ENCODE measurements around the gene CCDC150. TPM values are rescaled to one million over a fixed set of nuclear protein-coding genes. Genes with fewer than 3 reads are reported as not detected.

CCDC150 gene
- total RNA-seq, 1 donor from 2014 or later: 3.1 TPM

DNA sequence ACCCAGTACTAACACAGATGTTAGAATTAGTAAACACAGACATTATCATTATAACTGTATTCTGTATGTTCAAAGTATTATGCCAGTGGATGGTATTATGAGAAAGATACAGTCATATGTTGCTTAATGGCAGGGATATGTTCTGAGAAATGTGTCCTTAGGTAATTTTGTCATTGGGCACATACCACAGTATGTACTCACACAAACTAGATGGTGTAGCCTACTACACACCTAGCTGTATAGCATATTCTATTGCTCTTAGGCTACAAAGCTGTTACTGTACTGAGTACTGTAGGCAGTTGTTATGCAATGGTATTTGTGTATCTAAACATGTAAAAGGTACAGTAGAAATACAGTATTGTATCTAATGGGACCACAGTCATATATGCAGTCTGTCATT lies 106.2 kb downstream of the CCDC150 start:
- Mint-ChIP-seq H3K9me3 (ENCODE audit: low read depth) (peaks cover 1% of the 10 kb centered on the region), H3K27me3 (ENCODE audit: low read depth) (no peaks in the 10 kb centered on the region), H3K27ac (ENCODE audit: unreplicated experiment) (no peak overlapping the region), H3K36me3 (ENCODE audit: low read depth) (peaks cover 2% of the 10 kb centered on the region), H3K4me1 (ENCODE audit: low read depth) (no peaks in the 10 kb centered on the region), H3K4me3 (ENCODE audit: unreplicated experiment) (no peak overlapping the region)
- no peak for DNase-seq (ENCODE audit: low spot score)
- TF ChIP-seq, protein P1, sequence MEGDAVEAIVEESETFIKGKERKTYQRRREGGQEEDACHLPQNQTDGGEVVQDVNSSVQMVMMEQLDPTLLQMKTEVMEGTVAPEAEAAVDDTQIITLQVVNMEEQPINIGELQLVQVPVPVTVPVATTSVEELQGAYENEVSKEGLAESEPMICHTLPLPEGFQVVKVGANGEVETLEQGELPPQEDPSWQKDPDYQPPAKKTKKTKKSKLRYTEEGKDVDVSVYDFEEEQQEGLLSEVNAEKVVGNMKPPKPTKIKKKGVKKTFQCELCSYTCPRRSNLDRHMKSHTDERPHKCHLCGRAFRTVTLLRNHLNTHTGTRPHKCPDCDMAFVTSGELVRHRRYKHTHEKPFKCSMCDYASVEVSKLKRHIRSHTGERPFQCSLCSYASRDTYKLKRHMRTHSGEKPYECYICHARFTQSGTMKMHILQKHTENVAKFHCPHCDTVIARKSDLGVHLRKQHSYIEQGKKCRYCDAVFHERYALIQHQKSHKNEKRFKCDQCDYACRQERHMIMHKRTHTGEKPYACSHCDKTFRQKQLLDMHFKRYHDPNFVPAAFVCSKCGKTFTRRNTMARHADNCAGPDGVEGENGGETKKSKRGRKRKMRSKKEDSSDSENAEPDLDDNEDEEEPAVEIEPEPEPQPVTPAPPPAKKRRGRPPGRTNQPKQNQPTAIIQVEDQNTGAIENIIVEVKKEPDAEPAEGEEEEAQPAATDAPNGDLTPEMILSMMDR (IDR thresholded peaks at IDR 0.05): no peak

DNA sequence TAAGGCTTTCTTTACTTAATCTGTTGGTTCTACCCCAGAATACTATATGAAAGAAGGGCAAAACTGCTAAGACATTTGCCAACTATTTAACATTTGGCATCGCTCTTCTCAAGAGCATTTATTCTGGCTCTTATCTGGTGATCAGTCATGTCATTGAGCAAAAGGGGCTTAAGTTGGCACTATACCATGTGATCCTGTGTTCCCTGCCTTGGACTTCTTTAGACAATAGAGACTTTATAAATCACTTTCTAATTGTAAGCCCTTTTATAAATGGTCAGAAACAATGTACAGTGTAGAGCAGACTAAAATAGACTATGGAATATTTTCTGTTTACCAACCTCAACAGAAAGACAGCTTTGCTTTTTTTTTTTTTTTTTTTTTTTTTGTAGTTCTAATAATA lies 107.9 kb downstream of the CCDC150 start:
- Mint-ChIP-seq H3K36me3 (ENCODE audit: low read depth) (no peaks in the 10 kb centered on the region), H3K9me3 (ENCODE audit: low read depth) (no peaks in the 10 kb centered on the region), H3K27me3 (ENCODE audit: low read depth) (no peaks in the 10 kb centered on the region), H3K4me1 (ENCODE audit: low read depth) (no peaks in the 10 kb centered on the region), H3K4me3 (ENCODE audit: unreplicated experiment) (no peak overlapping the region), H3K27ac (ENCODE audit: unreplicated experiment) (no peak overlapping the region)
- TF ChIP-seq, protein P1 (IDR thresholded peaks at IDR 0.05): no peak
- DNase-seq (ENCODE audit: low spot score): no peak

DNA sequence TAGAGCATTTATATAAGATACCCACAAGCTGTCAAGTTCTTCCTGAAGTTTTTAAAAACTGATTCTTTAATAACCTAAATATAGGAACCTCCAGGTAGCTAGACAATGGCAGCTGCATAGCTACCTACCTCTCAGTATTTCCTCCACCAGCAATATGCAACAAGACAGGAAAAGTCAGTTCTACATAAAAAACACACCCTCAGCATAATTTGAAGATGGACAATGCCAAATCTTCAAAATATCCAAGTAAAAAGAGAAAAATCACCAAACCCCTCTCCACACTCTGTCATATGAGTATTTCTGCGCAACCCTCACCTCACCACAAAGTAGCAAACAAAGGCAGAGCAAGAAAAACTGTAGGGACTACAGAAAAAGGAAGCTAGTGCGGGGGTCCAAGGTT lies 108.6 kb downstream of the CCDC150 start:
- DNase-seq (ENCODE audit: low spot score): no peak
- H3K4me1 Mint-ChIP-seq (ENCODE audit: low read depth): no peaks in the 10 kb centered on the region
- H3K36me3 Mint-ChIP-seq (ENCODE audit: low read depth): no peaks in the 10 kb centered on the region
- H3K27me3 Mint-ChIP-seq (ENCODE audit: low read depth): no peaks in the 10 kb centered on the region
- no peak overlapping the region for H3K27ac Mint-ChIP-seq (ENCODE audit: unreplicated experiment)
- TF ChIP-seq, protein P1 (IDR thresholded peaks at IDR 0.05): no peak
- H3K9me3 Mint-ChIP-seq (ENCODE audit: low read depth): peaks cover 1% of the 10 kb centered on the region
- no peak overlapping the region for H3K4me3 Mint-ChIP-seq (ENCODE audit: unreplicated experiment)

DNA sequence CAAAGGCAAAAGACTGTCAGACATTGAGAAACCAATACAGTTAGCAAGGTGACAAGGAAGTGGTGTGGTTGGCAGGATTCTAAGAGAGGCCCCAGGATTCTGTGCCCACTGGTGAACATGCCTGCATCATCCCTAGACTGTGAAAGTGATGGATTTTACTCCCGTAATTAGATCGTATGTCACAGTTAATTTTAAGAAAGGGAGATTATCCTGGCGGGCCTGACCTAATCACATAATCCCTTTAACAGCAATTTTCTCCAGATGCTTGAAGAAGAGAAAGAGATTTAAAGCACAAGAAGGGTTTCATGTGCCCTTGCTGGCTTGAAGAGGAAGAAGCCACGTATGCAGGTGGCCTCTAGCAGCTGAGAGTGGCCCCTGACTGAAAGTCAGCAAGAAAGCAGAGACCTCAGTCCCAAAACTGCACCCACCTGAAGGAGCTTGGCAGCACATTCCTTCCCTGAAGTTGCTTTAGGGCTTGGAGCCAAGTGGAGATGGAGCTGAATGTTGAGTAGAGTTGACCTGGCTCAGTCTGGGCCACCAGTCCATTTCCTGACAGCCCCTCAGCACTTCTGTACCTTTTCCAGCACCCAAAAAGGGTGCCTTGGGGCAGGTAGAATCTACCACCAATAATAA lies 110.9 kb downstream of the CCDC150 start:
- TF ChIP-seq, protein P1 (IDR thresholded peaks at IDR 0.05): no peak
- Mint-ChIP-seq H3K4me3 (ENCODE audit: unreplicated experiment) (no peak overlapping the region), H3K27ac (ENCODE audit: unreplicated experiment) (no peak overlapping the region), H3K36me3 (ENCODE audit: low read depth) (peaks cover 11% of the 10 kb centered on the region), H3K4me1 (ENCODE audit: low read depth) (no peaks in the 10 kb centered on the region), H3K27me3 (ENCODE audit: low read depth) (no peaks in the 10 kb centered on the region), H3K9me3 (ENCODE audit: low read depth) (peaks cover 24% of the 10 kb centered on the region)
- DNase-seq (ENCODE audit: low spot score): no peak

DNA sequence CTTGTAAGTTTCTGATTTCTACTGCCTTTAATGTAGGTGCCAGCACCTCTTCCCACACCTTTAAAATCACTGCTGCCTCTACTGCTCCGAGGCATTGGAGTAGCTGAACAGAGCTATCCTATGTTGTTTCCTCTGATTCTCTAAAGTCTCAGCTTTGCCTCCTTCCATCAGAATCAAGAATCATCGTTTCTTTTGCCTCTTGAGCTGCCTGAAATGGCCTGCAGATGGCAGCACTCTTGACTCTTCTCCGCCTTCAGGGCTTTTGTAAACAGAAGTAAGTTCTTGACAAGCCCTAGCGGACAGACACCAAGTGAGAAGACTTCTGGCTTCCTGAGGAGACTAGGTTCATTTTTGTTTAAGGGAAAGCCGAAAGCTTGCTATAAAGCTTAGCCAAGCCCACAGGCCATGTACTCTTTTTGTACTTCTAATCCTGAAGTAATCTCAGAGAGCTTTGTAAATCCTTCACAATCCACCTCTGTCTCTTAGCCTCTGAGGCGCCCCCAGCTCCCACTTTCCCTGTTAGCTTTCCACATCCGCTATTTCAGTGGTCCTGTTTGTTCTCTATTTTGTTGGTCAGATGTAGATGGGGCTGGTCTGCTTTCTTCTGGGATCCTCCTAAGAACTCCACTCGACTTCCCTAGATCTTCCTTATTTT lies 111.6 kb downstream of the CCDC150 start:
- H3K9me3 Mint-ChIP-seq (ENCODE audit: low read depth): peaks cover 31% of the 10 kb centered on the region
- no peaks in the 10 kb centered on the region for H3K27me3 Mint-ChIP-seq (ENCODE audit: low read depth)
- TF ChIP-seq, protein P1 (IDR thresholded peaks at IDR 0.05): peak; percentile 87
- H3K4me3 Mint-ChIP-seq (ENCODE audit: unreplicated experiment): no peak overlapping the region
- no peaks in the 10 kb centered on the region for H3K4me1 Mint-ChIP-seq (ENCODE audit: low read depth)
- H3K27ac Mint-ChIP-seq (ENCODE audit: unreplicated experiment): no peak overlapping the region
- DNase-seq (ENCODE audit: low spot score): no peak
- peaks cover 17% of the 10 kb centered on the region for H3K36me3 Mint-ChIP-seq (ENCODE audit: low read depth)

All from chondrocyte (in vitro differentiated cells).